WTC11 (cell line): Measurements from ENCODE around the gene SREBF1. TPM values are rescaled to one million over a fixed set of nuclear protein-coding genes. Genes with fewer than 3 reads are reported as not detected.

Experiments used
- ATAC-seq: fragments of 200-7000 bp; cut with Tn5 transposase; 2 replicates; pipeline ENCODE4 v1.10.0; 2021; ENCODE audit warnings: mild to moderate bottlenecking, moderate library complexity
- CTCF ChIA-PET: fragments of 300-600 bp; sonication (Branson Sonifier 250); formaldehyde crosslinking; loops from one replicate; lab custom pipeline; 2021; ENCODE audit warnings: antibody characterized with exemption; lab: Charles Lee
- POLR2A ChIA-PET: fragments of 350-600 bp; sonication (Branson Sonifier 250); formaldehyde crosslinking; loops from one replicate; lab custom pipeline; 2021; ENCODE audit warnings: antibody characterized with exemption; lab: Charles Lee
- DNase-seq: peaks from one replicate; pipeline ENCODE4 v3.0.0; 2021; ENCODE audit warnings: low spot score
- H3K27ac Mint-ChIP-seq: 2 replicates; pipeline ENCODE4 v1.8.0; 2021; ENCODE audit warnings: mixed read lengths
- H3K27me3 Mint-ChIP-seq: 2 replicates; pipeline ENCODE4 v1.8.0; 2021; ENCODE audit warnings: low read depth, mild to moderate bottlenecking, moderate library complexity, mixed read lengths
- H3K36me3 Mint-ChIP-seq: 2 replicates; pipeline ENCODE4 v1.8.0; 2021; ENCODE audit warnings: mixed read lengths
- H3K4me1 Mint-ChIP-seq: 2 replicates; pipeline ENCODE4 v1.8.0; 2022; ENCODE audit warnings: mixed read lengths
- H3K4me3 Mint-ChIP-seq: 2 replicates; pipeline ENCODE4 v1.8.0; 2021; ENCODE audit warnings: mild to moderate bottlenecking, moderate library complexity, mixed read lengths
- H3K9me3 Mint-ChIP-seq: 2 replicates; pipeline ENCODE4 v1.8.0; 2021; ENCODE audit warnings: mixed read lengths
- CREB1 ChIP-seq: sonication (generic); formaldehyde crosslinking; IDR thresholded peaks from 2 replicates; pipeline ENCODE4 v1.8.0; 2023; ENCODE audit warnings: mild to moderate bottlenecking, missing genetic modification reagents
- ERG ChIP-seq: fragments of 250-450 bp; sonication (Bioruptor Pico); IDR thresholded peaks from 2 replicates; pipeline ENCODE4 v1.8.0; 2021; ENCODE audit warnings: mild to moderate bottlenecking
- FOXK1 ChIP-seq: sonication (generic); formaldehyde crosslinking; IDR thresholded peaks from 2 replicates; pipeline ENCODE4 v1.8.0; 2022; ENCODE audit warnings: mild to moderate bottlenecking, moderate library complexity, missing genetic modification reagents
- FOXP4 ChIP-seq: sonication (generic); formaldehyde crosslinking; IDR thresholded peaks from 2 replicates; pipeline ENCODE4 v1.8.0; 2022; ENCODE audit warnings: mild to moderate bottlenecking, missing genetic modification reagents
- GTF2I ChIP-seq: fragments of 250-450 bp; sonication (Bioruptor Pico); conservative IDR thresholded peaks from 2 replicates; pipeline ENCODE4 v1.4.0; 2021; ENCODE audit warnings: mild to moderate bottlenecking
- HMGA2 ChIP-seq: fragments of 250-450 bp; sonication (Bioruptor Pico); IDR thresholded peaks from 2 replicates; pipeline ENCODE4 v1.4.0; 2021; ENCODE audit warnings: mild to moderate bottlenecking, moderate library complexity
- JUN ChIP-seq: sonication (generic); formaldehyde crosslinking; IDR thresholded peaks from 2 replicates; pipeline ENCODE4 v1.8.0; 2023; ENCODE audit warnings: mild to moderate bottlenecking, missing genetic modification reagents
- MLX ChIP-seq: sonication (generic); formaldehyde crosslinking; IDR thresholded peaks from 2 replicates; pipeline ENCODE4 v1.8.1; 2023; ENCODE audit warnings: mild to moderate bottlenecking, missing genetic modification reagents, moderate library complexity
- PRDM15 ChIP-seq: sonication (generic); formaldehyde crosslinking; IDR thresholded peaks from 2 replicates; pipeline ENCODE4 v1.8.0; 2022; ENCODE audit warnings: missing genetic modification reagents
- PREB ChIP-seq: sonication (generic); formaldehyde crosslinking; IDR thresholded peaks from 2 replicates; pipeline ENCODE4 v1.8.1; 2022; ENCODE audit warnings: mild to moderate bottlenecking, missing genetic modification reagents, moderate library complexity, borderline replicate concordance
- PRRX2 ChIP-seq: fragments of 250-450 bp; sonication (Bioruptor Pico); IDR thresholded peaks from 2 replicates; pipeline ENCODE4 v1.8.0; 2021; ENCODE audit warnings: mild to moderate bottlenecking
- SMAD3 ChIP-seq: sonication (generic); formaldehyde crosslinking; IDR thresholded peaks from 2 replicates; pipeline ENCODE4 v1.8.0; 2022; ENCODE audit warnings: missing genetic modification reagents, mild to moderate bottlenecking, borderline replicate concordance
- SMAD4 ChIP-seq: sonication (generic); formaldehyde crosslinking; IDR thresholded peaks from 2 replicates; pipeline ENCODE4 v1.8.0; 2022; ENCODE audit warnings: mild to moderate bottlenecking, missing genetic modification reagents
- SOX15 ChIP-seq: fragments of 250-450 bp; sonication (Bioruptor Pico); IDR thresholded peaks from 2 replicates; pipeline ENCODE4 v1.9.0; 2021; ENCODE audit warnings: mild to moderate bottlenecking
- TCF7 ChIP-seq: sonication (generic); formaldehyde crosslinking; IDR thresholded peaks from 2 replicates; pipeline ENCODE4 v1.8.0; 2022; ENCODE audit warnings: mild to moderate bottlenecking, low read depth, missing genetic modification reagents, moderate library complexity
- TEAD4 ChIP-seq: sonication (generic); formaldehyde crosslinking; IDR thresholded peaks from 2 replicates; pipeline ENCODE4 v1.8.0; 2022; ENCODE audit warnings: mild to moderate bottlenecking, missing genetic modification reagents
- ZBTB43 ChIP-seq: sonication (generic); formaldehyde crosslinking; IDR thresholded peaks from 2 replicates; pipeline ENCODE4 v1.8.1; 2023; ENCODE audit warnings: mild to moderate bottlenecking, missing genetic modification reagents
- ZNF232 ChIP-seq: sonication (generic); formaldehyde crosslinking; IDR thresholded peaks from 2 replicates; pipeline ENCODE4 v1.8.0; 2022; ENCODE audit warnings: mild to moderate bottlenecking, missing genetic modification reagents
- ZNF263 ChIP-seq: sonication (generic); formaldehyde crosslinking; IDR thresholded peaks from 2 replicates; pipeline ENCODE4 v1.8.1; 2022; ENCODE audit warnings: low read depth, mild to moderate bottlenecking, moderate library complexity, missing genetic modification reagents
- ZNF532 ChIP-seq: fragments of 250-450 bp; sonication (Bioruptor Pico); IDR thresholded peaks from 2 replicates; pipeline ENCODE4 v1.9.0; 2021; ENCODE audit warnings: mild to moderate bottlenecking, borderline replicate concordance
- total RNA-seq: library from RNA; stranded (reverse); gene quantifications from 3 replicates; pipeline ENCODE4 v1.2.3, GENCODE V29; 2021

The SREBF1 gene
- total RNA-seq, 1 experiment from 2014 or later, result 93.7 TPM

- TF ChIP-seq TCF7 (CRISPR knock-in tag) (no peak), SMAD4 (no peak), SMAD3 (no peak), HMGA2 (CRISPR knock-in tag) (no peak), ZNF263 (CRISPR knock-in tag) (no peak), FOXP4 (CRISPR knock-in tag) (no peak), ZBTB43 (CRISPR knock-in tag) (no peak), PRRX2 (CRISPR knock-in tag) (no peak), ZNF532 (no peak), MLX (CRISPR knock-in tag) (no peak), JUN (no peak), FOXK1 (CRISPR knock-in tag) (no peak), ERG (CRISPR knock-in tag) (no peak), SOX15 (CRISPR knock-in tag) (no peak), ZNF232 (no peak)
Observed at GRCh38 chr17:17809531-17810083, 27.2 kb downstream of the SREBF1 start (continued).

- POLR2A ChIA-PET, result interaction anchor here (0.7 to 1.5 kb wide), 3 partner anchors 8 to 30 kb away, joined by 3 to 12 read pairs (median 11); partner anchors contain the start of gene SREBF1
- TF ChIP-seq TEAD4 (CRISPR knock-in tag) (no peak), GTF2I (CRISPR knock-in tag) (peak; percentile 69; the same call in 1 of the 2 replicates), PRDM15 (peak; percentile 29; the same call in 1 of the 2 replicates), CREB1 (no peak), PREB (CRISPR knock-in tag) (no peak)
- Mint-ChIP-seq H3K36me3 (no peaks in the 10 kb centered on the region), H3K9me3 (no peaks in the 10 kb centered on the region), H3K4me3 (peak overlapping the region; percentile 58), H3K4me1 (peaks cover 22% of the 10 kb centered on the region), H3K27ac (peak overlapping the region; percentile 36; the same call in 1 of the 2 replicates), H3K27me3 (peaks cover 16% of the 10 kb centered on the region)
- ATAC-seq (no peak), DNase-seq (no peak)
- CTCF ChIA-PET, result interaction anchor here (1.0 to 4.7 kb wide), 14 partner anchors 9 to 195 kb away, joined by 3 to 38 read pairs (median 5); partner anchors contain the start of gene SREBF1
Observed at GRCh38 chr17:17808706-17809432, 27.9 kb downstream of the SREBF1 start.
